ENCODE data around the gene BRD1.
"Not testable (repeated sequence)": the region's sequence is repeated elsewhere in the genome, so short reads cannot be mapped to it uniquely, and the experiment has no call there.

The BRD1 gene

DNA sequence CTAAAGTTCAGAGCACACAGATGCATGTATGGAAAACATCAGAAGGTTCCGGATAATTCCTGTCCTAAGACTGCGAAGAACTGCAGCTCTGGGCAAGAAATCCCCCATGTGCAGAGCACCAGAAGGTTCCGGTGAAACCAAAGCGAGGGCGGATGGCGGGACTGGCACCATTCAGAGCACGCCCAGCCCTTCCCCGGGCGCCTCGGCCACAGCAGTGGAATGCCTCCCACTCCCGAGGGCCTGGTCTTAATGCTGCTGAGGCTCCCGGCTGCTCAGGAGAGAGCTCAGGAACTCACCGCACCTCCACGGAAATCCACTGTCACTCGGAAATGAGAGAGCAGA lies 43.1 kb downstream of the BRD1 start:
- TF ChIP-seq, protein P1, sequence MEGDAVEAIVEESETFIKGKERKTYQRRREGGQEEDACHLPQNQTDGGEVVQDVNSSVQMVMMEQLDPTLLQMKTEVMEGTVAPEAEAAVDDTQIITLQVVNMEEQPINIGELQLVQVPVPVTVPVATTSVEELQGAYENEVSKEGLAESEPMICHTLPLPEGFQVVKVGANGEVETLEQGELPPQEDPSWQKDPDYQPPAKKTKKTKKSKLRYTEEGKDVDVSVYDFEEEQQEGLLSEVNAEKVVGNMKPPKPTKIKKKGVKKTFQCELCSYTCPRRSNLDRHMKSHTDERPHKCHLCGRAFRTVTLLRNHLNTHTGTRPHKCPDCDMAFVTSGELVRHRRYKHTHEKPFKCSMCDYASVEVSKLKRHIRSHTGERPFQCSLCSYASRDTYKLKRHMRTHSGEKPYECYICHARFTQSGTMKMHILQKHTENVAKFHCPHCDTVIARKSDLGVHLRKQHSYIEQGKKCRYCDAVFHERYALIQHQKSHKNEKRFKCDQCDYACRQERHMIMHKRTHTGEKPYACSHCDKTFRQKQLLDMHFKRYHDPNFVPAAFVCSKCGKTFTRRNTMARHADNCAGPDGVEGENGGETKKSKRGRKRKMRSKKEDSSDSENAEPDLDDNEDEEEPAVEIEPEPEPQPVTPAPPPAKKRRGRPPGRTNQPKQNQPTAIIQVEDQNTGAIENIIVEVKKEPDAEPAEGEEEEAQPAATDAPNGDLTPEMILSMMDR (IDR thresholded peaks at IDR 0.05; ENCODE audit: low read depth, low read length) = no peak
- DNase-seq (ENCODE audit: low read depth, low spot score) = no peak
- in situ Hi-C loops (cut with HindIII; ENCODE audit: low sequenced_read_pairs) = no loop called here
- H3K4me3 ChIP-seq (ENCODE audit: low read depth, low read length) = no peak overlapping the region

DNA sequence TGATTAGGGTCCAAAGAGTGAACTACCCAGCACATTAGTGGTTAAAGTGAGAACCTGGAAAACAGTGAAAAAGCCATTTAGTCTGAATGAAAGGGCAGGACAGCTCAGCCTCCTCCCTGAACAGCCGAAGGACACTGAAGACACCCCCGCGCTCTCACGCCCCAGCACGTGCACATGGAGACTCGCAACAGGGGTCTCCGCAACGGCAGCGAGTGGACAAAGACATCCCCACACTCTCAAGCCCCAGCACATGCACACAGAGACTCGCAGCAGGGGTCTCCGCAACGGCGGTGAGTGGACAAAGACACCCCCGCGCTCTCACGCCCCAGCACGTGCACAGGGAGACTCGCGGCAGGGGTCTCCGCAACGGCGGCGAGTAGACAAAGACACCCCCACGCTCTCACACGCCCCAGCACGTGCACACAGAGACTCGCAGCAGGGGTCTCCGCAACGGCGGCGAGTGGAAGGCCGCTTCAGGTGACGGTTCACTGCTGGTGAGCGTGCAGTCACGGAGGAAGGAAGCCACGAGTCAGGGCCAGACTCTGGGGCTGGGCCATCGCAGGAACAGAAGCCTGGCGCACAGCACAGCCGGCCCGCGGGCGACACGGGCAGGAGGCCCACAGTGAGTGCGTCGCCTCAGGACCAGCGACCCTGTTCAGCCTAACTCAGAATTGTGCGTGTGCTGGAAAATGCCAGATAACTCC lies 43.6 kb downstream of the BRD1 start:
- DNase-seq (ENCODE audit: low read depth, low spot score) = no peak
- H3K4me3 ChIP-seq (ENCODE audit: low read depth, low read length) = no peak overlapping the region
- TF ChIP-seq, protein P1 (IDR thresholded peaks at IDR 0.05; ENCODE audit: low read depth, low read length) = no peak
- in situ Hi-C loops (cut with HindIII; ENCODE audit: low sequenced_read_pairs) = no loop called here

DNA sequence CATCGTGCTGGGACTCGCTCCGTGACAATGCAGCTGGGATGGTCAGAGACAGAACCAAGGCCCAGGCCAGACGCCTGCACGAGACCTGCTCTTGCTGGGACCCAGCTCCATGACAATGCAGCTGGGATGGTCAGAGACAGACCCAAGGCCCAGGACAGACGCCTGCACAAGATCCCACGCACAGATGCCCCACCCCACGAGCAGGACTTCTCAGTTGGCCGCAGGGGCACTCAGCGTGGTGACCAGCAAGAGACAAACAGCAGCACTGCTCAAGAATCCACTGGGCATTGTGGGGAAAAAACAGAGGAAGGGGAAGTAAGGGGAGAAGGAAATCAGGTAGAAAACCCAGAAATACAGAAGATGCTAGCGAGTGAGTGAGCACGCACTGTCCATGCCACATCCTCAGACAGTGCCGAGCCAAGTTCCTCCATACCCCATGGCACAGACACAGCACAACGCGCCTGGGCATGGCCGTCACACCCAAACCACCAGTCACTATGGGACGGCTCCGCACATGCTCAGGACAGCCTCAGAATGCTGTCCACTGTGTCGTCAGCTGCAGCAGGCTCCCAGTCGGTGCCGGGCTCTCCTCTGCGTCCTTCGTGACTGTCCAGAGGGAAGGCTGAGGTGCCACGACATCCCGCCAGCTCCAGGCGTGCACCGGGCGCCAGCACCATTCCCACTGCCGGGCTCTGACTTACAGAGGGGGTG lies 44.5 kb downstream of the BRD1 start:
- no peak for DNase-seq (ENCODE audit: low read depth, low spot score)
- TF ChIP-seq, protein P1 (IDR thresholded peaks at IDR 0.05; ENCODE audit: low read depth, low read length) = no peak
- in situ Hi-C loops (cut with HindIII; ENCODE audit: low sequenced_read_pairs) = no loop called here
- no peak overlapping the region for H3K4me3 ChIP-seq (ENCODE audit: low read depth, low read length)

DNA sequence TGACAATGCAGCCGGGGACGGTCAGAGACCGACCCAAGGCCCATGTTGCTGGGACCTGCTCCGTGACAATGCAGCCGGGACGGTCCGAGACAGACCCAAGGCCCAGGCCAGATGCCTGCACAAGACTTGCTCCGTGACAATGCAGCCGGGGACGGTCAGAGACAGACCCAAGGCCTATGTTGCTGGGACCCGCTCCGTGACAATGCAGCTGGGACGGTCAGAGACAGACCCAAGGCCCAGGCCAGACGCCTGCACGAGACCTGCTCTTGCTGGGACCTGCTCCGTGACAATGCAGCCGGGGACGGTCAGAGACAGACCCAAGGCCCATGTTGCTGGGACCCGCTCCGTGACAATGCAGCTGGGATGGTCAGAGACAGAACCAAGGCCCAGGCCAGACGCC lies 45.8 kb downstream of the BRD1 start:
- in situ Hi-C loops (cut with HindIII; ENCODE audit: low sequenced_read_pairs); H3K4me3 ChIP-seq (ENCODE audit: low read depth, low read length); DNase-seq (ENCODE audit: low read depth, low spot score): not testable (repeated sequence)

DNA sequence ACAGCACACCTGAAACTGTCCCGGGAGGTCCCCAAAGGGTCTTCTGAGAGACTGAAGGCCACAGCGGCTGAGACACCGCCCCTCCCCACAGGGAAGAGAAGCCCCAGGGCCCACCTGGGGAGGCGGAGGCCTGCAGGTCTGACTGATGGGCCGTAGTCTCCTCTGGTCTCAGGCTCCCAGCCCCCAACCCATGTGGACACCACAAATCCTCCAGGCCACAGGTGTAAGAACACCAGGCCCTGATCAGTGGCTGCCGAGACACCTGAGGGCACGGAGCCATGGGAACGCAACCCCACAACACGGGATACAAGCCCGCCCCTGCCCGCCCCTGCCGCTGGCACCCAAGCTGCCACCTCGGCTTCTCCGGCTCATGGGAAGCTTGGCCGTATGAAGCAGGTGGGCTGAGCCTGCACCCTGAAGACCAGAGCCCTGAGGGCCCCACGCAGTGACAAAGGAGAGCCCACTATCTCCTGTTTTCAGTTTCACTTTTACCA lies 46.3 kb downstream of the BRD1 start:
- H3K4me3 ChIP-seq (ENCODE audit: low read depth, low read length) = no peak overlapping the region
- in situ Hi-C loops (cut with HindIII; ENCODE audit: low sequenced_read_pairs) = no loop called here
- TF ChIP-seq, protein P1 (IDR thresholded peaks at IDR 0.05; ENCODE audit: low read depth, low read length) = no peak
- DNase-seq (ENCODE audit: low read depth, low spot score) = no peak

DNA sequence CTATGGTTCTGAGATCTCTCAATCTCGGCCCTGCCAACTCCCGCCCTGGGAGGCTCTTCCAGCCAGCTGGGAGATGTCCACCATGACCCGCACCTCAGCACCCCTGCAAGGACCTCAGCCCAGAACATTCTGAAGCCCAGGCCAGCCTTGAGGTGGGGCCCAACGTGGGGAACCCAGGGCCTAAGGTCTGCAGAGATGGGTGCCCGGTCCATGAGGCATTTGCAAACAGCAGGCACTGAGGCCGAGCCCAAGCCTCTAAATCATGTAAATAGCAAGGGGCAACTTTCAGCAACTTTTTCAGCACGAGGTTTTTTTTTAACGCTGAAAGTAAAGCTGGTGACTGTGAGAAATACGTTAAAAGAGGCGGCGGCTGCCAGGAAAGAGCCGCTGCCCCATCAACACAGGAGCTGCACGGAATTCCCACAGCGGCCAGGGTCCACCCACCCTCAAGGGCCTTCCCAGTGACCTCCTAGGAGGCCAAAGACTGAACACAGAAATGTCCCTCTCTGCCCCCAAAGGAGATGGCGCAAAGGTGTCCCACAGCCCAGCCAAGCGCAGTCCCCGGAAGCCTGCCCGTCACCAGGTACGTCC lies 46.9 kb downstream of the BRD1 start:
- no peak overlapping the region for H3K4me3 ChIP-seq (ENCODE audit: low read depth, low read length)
- TF ChIP-seq, protein P1 (IDR thresholded peaks at IDR 0.05; ENCODE audit: low read depth, low read length) = no peak
- no peak for DNase-seq (ENCODE audit: low read depth, low spot score)
- in situ Hi-C loops (cut with HindIII; ENCODE audit: low sequenced_read_pairs) = no loop called here
